Measurements from ENCODE around the gene ATE1.
A peak's percentile ranks its signal among the peaks of the same experiment; 100 is the strongest.
"Not testable (repeated sequence)": the region's sequence is repeated elsewhere in the genome, so short reads cannot be mapped to it uniquely, and the experiment has no call there.

ATE1 gene

DNA sequence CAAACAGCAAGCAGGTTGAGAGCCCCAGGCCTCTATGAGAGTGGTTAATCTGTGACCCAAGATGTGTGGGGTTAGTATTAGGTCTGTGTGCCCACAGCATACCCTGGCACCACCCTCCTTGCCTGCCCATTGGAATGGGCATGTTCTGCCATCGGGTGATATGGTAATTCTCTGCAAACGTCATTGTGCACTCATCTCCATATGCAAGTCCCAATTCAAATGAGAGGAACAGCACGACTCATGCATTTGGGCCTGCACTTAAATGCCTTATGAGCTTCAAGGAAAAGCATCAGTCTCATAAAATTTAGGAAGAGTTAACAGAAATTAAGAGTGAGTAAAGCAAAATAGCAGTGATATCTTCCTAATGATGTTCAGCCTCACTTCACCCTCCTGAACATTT lies 195.7 kb downstream of the ATE1 start:
- peak; percentile 5 for DNase-seq

DNA sequence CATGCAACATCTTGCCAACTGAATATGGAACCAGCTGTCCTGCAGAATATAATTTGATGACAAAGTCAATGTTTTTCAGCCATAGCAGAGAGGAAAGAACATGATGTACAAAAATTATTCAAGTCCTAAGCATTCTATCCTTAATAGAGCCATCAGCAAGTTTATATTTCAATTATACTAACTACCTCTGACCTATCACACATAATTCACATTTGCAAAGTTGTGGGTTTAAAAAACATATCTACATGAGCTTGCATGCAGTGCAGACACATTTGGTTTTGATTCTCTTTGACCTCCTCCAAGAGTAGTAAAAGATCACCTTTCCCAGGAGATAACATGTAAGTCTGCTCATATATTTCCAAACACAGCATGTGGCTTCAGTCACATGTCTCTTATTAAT lies 203.5 kb downstream of the ATE1 start:
- DNase-seq = no peak

DNA sequence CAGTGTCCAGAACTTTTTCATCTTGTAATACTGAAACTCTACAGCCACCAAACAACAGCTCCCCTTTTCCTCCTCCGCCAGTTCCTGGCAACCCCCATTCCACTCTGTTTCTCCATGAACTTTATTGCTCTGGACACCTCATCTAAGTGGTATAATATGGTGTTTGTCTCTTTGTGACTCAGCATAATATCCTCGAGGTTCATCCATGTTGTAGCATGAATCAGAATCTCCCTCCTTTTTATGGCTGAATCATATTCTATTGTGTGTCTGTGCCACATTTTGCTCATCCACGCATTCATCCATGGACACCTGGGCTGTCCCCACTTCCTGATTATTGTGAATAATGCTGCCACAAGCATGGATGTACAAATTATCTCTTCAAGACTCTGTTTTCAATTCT lies 205.2 kb downstream of the ATE1 start:
- DNase-seq = no peak

DNA sequence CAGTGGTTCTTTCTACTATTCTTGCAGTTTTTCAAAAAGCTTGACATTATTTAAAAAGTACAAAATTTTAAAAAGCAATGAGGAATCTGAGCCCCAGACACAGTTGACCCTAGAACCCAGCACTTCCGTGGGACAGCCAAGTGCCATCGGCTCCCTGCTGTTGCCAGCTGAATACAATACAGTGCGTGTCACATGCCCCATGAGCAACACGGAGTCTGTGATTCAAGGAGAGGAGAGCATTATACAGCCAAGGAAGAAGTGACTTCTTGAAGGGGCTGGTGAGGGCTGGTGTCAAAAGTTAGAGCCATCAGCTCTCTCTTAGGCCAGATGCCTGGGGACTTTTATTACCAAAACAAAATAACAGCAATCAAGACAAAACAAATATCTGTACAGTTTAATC lies 206.6 kb downstream of the ATE1 start:
- no peak for DNase-seq

DNA sequence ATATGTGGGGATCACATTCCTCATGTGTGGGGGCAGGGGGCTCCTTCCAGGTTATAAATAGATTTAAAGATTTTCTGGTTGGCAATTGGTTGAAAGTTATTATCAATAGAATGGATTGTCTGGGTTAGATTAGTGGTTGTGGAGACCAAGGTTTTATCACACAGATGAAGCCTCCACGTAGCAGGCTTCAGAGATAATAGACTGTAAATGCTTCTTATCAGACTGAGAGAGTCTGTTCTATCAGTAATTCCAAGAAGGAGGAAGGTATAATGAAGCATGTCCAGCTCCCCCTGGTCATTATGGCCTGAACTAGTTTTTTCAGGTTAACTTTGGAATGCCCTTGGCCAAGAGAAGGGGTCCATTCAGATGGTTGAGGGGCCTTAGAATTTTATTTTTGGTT lies 211.9 kb downstream of the ATE1 start:
- no peak for DNase-seq

DNA sequence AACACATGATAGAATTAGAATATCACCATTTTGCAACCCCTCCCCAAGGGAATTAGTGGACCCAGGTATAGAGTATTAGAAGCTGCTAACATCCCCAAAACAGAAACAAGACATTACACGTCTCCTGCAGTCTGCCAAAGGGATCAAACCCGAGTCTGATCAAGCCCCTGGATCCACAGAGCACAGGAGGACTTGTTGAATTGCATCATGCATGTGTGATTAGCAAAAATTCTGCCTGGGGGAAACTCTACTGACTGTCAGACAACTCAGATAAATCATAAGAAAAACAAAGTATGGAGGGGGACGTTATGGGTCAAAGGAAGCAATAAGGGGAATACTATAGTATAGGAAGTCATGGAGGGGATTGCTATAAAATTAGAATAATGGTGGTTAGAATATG lies 212.8 kb downstream of the ATE1 start:
- no peak for DNase-seq

DNA sequence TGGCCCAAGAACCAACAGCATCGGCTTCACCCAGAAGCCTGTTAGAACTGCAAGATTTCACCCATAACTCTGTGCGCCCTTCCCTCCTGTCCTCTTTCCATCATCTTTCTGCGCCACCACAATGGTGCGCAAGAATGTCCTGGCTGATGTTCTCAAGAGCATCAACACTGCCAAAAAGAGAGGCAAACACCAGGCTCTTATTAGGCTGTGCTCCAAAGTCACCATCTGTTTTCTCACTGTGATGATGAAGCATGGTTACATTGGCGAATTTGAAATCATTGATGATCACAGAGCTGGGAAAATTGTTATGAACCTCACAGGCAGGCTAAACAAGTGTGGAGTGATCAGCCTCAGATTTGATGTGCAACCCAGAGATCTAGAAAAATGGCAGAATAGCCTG lies 214.3 kb downstream of the ATE1 start:
- no peak for DNase-seq

DNA sequence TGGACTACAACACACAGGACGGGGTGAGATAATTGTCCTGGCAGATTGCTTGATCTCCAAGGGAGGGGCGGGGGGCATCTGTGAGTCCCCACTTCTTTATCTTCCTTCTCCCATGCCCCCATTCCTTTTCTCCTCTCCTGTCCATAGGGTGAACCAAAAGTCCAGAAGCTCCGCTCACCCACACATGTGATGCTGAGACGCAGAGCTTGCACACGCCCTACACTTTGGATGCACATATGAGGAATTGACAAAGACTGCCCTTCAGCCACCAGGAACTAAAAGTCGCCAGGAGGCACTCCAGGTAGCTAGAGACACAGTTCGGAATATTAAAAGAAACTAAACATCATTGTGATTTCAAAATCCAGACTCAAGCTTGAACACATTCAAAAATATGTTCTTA lies 216.9 kb downstream of the ATE1 start:
- no peak for DNase-seq

DNA sequence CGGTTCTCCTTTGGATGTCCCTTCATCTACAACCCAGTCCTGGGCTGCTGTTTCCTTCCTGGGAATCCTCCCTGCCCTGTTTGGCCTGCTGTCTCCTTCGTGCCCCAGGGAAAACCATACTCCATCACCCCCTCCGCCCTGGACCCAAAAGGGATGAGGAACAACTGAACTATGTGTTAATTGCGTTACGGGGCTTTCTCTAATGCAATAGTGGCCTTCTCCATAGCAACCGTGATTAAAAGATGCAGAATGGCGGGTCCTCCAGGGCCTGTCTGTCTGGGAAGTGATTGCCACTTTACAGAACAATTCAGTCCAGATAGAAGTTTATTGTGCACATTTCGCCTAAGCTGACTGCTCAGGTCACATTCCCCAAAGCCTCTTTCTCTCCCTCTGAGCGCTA lies 217.6 kb downstream of the ATE1 start:
- DNase-seq = no peak

DNA sequence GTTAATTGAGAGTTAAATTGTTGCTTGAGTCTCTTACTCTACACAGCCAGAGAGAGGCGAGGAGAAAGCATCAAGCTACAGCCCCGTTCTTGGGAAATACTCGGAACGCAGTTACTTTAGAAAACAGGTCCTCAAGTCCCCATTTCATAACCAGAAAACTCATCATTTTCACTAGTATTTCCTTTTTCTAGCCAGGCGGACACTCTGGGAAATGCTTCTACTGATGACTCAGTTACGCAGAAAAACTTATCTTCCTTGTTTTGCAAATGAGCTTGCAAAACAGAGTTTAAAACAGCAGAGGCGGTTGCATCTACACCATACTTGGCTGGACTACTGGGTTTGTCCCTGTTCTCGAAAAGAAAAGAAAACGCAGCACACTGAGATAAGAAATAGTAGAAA lies 218.2 kb downstream of the ATE1 start:
- peak; percentile 20 for DNase-seq

DNA sequence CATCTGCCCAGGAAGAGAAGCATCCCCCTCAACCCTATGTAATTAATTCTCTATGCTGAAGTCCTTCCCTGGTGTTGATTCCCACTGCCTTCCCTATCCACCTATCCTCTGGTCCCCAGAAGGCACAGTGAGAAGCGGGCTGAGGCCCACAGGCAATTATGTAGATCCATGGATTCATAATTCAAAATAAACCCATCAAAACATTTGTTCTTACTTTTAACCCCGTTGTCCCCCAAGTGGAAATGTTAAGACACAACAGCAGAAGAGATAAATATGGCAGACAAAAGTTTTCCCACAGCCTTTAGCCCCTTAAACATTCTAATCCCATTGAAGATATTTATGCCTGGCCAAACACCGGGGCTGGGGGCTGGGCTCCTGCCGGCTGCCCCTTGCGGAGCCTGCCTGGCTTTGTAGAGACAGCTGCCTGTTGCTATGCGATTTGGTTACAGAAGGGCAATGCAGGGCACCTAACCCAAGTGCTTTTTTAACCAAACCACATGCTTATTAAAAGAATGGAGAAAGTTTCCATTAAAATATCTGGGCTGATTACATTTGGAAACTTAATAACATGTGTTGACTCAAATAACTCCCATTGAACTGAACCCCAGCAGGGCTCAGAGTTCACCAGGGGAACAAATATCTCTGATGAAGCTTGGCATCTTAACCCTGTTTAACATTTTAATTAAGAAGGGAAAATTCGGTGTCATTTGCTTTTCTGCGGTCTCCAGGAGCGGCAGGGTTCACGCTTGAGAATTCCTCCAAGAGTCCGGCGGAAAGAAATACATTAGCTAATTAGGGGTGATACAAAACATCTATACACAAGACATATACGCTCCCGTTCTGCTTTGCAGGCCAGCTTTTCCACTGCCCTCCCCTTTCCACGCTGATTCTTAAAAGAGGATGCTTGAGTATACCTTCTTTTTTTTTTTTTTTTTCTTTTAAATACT lies 218.8 kb downstream of the ATE1 start:
- DNase-seq = peak; percentile 24

DNA sequence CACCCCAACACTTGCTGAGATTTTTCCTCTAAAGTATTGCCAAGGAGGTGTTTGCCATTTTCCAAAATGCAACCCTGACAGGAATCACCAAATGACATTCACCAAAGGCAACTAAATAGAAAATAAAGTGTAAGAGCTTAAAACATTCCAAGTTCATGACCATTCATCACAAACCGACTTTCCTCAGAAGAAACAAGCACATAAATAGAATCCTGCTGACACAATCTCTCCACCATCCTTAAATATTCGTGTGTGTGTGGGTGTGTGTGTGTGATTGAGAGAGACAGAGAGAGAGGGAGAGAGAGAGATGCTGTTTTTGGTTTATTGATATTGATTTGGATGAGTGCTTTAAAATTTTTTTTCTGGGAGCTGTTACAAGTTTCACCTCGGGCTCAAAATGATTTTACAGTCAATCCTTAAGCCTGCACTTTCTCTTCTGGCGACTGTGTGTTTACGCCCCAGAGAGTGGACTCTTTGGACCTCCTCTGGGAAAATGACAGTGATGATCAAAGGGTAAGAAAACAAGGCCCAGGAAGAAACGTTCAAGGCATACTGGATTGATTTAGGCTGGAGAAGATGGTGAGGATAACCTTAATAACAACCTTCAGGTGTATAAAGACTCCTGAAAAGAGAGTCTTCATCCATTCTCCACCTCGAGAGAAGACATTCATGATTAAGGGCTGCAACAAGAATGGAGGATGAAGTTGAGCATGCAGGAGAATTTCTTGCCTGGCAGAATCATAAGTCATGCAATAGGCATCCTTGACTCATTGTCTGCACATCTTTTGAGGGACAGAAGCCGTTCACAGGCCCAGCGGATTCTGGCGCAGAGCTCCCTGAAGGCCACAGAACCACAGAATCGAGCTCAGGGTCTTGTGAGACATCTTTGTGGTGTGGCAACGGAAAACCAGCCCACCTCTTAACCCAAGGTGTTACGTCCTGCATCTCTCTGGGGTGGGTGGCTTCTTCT lies 225.2 kb downstream of the ATE1 start:
- DNase-seq = no peak

DNA sequence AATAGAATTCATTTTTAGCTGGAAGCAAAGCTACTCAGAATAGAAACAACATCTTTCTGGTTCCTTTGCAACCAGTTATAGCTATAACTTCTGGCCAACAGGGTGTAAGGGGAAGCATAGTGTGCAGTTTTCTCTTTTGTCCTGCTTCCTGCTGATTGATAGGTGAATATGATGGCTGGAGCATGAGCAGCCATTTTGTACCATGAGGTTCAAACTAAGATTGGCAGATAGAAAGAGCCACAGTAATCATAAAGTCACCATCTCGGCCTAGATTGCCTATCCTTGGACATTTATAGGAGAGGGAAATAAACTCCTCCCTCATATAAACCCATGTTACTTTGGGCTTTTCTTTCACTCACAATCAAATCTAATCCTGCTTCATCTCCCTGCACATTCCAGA lies 227.4 kb downstream of the ATE1 start:
- DNase-seq = no peak

DNA sequence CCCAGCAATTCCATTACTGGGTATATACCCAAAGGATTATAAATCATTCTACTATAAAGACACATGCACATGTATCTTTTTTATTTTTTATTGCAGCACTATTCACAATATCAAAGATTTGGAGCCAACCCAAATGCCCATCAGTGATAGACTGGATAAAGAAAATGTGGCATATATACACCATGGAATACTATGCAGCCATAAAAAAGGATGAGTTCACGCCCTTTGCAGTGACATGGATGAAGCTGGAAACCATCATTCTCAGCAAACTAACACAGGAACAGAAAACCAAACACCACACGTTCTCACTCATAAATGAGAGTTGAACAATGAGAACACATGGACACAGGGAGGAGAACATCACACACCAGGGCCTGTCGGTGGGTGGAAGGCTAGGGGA lies 228.1 kb downstream of the ATE1 start:
- not testable (repeated sequence) for DNase-seq

DNA sequence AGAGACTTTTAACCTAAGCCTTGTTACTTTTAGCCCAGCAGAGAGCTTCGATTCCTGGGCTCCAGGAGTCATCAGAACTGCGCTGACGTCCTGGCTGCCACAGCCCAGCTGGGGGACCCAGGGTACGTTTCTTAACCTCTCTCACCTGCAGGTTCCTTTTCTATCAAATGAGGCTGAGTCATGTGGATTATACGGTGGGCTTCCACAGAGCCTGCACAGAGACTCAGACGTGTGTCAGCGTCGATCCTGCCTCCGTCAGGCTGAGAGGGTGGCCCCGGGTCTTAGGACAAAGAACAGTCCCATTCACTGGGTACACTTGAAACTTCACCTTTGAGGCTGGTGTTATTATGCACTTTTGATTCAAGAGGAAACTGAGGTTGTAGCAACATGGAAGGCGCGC lies 228.9 kb downstream of the ATE1 start:
- no peak for DNase-seq

DNA sequence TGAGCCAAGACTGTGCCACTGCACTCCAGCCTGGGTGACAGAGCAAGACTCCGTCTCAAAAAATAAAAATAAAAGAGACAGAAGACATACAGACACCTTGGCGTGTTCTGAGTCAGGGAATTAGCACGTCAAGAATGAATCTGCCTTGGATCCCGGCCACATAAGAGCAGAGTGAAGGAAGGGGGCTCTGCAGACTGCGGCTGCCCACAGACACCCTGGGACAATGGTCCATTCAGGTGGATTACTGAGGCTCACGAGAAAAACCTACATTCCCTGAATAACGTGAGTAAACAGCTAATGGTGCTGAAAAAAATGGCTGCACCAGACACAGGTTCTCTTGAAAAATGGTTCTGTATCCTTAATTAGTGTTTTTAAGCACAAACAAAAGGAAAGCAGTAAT lies 229.5 kb downstream of the ATE1 start:
- no peak for DNase-seq

DNA sequence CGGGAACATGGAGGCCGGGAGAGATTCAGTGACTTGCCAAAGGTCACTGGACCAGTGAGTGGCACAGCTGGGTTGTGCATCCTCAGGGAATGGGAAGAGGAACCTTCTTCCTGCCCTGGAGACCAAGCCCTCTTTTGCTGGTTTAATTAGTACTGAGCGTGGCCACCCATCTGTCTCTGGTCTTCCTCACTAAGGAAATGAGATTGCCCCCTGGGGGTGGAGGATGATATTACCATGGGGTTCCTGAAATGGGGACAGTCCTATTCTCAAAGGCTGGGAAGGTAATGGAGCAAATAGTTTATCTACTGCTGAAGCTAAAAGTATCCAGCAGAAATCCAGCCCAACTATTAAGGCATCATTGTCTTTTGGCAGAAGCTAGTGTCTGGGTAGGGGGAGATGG lies 231.0 kb downstream of the ATE1 start:
- no peak for DNase-seq

DNA sequence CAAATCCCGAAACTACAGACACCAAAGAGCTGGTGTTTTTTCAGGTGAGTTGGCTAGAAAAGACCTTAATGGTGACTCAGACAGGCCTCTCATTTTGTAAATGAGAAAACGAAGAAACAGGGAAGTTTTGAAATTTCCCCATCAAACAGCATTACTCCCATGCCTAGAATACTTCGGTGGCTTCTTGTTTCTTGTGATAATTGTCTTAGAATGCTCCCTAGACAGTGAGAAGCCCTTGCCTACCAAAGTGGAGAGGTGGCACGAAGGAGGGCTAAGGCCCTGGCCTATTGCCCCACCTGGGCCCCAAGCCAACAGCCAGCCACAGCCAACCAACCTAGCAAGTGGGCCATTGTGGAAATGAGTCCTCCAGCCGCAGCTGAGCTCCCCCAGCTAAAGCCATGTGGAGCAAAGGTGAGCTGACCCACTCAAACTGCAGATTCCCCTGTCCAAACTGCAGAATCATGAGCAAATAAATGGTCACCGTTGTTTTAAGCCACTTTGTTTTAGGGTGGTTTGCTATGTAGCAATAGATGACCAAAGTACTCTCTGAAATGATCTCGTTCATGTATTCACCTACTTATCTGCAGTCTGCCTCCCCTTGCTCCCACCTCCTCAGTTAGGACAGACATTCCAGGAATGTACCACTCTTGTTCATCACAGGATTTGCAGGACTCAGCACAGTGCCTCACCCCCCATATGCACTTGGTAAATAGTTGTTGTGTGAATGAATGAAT lies 231.9 kb downstream of the ATE1 start:
- no peak for DNase-seq

DNA sequence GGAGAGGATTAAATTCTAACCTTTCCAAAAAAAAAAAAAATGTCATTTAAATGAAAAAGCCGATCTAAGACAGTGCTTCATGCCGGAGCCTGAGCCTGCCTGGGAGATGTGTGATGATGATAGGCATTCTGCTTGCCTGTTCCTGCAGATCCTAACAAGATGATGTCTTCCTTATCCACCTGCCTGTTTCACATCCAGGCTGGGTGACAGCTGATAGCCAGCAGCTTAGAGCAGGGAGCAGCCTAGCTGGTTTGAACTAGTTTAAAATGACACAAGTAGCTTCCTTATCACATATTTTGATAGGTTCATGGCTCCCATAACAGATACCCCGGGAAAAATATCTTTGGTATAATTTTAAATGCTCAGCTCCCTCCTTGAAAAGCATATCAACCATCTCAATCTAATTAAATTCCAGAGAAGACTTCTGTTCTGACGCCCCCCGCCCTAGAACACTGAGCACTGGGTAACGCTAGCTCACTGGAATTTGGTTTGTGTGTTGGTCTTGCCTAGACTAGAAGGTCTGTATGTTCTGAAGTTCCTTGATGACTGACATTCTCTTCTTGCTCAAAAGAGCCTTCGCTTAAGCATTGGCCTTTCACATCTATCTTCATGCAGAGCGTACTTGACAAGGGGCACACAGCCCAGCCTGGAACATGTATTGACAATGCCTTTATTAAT lies 232.7 kb downstream of the ATE1 start:
- peak; percentile 2 for DNase-seq

DNA sequence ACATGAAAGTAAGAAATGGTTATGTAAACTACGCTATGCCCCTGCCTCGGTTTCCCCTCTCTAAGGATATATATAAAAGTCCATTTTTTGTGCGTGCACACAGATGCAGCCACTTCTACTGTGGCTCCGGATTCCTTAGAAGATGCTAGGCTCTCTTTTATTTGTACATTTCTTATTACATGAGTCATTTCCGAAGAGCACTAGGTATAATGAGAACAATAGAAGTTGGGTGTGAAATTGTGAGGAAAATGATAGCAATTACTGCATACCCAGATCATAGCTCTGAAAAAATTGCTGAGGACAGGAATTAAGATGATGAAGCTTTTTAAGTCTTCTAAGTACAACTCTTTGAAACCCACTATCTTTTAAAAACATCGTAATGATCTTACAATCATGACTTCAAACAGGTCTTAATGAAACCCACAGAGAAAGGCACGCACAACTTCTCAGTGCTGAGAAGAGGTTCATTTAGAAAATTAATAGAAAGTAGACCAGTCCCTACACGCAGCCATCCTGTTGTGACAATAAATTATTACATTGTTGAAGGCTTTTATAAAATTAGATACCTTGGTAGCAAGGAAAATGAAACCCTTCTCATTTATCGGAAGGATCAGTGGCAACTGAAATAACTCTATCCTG lies 233.4 kb downstream of the ATE1 start:
- DNase-seq = no peak

DNA sequence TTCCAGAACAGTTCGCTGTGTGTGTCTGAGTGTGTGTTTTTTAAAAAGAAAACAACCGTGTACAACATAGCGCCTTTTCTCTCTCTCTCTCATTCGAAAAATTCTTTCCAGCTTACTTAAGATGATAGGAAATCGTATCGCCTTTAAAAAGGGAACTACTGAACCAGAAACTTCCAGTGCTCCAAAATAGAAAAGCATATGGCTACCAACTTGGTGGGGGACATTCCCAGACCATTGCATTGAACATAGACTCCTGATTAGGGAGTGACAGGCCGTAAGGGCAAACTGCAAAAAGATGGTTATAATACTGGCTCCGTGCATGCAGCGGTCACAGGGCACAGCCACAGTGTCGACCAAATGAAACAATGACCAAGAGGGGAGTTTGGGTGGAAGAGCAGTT lies 235.2 kb downstream of the ATE1 start:
- DNase-seq = no peak

DNA sequence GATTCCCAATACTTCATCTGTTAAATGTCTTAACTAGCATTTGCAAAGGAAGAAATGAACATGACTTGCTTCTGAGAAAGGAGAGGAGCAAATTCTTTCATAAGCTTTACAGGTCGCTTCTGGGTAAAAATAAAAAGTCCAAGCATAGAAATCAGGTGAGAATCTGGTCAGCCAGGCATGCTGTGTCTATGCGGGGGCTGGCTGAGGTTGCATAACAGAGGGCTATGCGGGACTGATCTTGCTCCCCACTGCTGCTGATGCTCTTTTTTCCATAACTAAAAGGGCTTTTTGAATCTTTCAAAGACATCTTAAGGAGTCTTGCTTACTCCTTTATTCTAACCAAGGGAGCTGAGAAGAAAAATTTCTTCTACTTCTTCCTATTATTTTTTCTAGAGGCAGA lies 236.9 kb downstream of the ATE1 start:
- no peak for DNase-seq
